Loucy (cell line): ENCODE measurements around the gene DIPK1B.

Source experiments
- H2AFZ ChIP-seq: fragments of 200-600 bp; sonication (generic); 2 replicates; pipeline ENCODE4 v1.6.0; 2016; ENCODE audit warnings: antibody characterized with exemption, mild to moderate bottlenecking, low read length, moderate library complexity
- H3F3A ChIP-seq: fragments of 200-600 bp; 2 replicates; pipeline ENCODE4 v1.6.0; 2016; ENCODE audit warnings: antibody characterized with exemption, low read depth, mild to moderate bottlenecking
- H3K27me3 ChIP-seq: fragments of 200-600 bp; sonication (generic); 2 replicates; pipeline ENCODE4 v1.6.1; 2014; ENCODE audit warnings: low read length, mild to moderate bottlenecking; ENCODE audit not compliant: insufficient read depth, poor library complexity, severe bottlenecking
- H3K36me3 ChIP-seq: fragments of 200-600 bp; sonication (generic); 2 replicates; pipeline ENCODE4 v1.6.1; 2016; ENCODE audit warnings: low read length; ENCODE audit not compliant: insufficient read depth
- H3K4me1 ChIP-seq: fragments of 200-600 bp; sonication (generic); 2 replicates; pipeline ENCODE4 v1.5.1; 2014; ENCODE audit warnings: low read length, mild to moderate bottlenecking; ENCODE audit not compliant: insufficient read depth, poor library complexity, severe bottlenecking
- H3K4me2 ChIP-seq: fragments of 200-600 bp; sonication (generic); 2 replicates; pipeline ENCODE4 v1.6.0; 2014; ENCODE audit warnings: antibody characterized with exemption, low read length, low read depth, mild to moderate bottlenecking; ENCODE audit not compliant: poor library complexity, severe bottlenecking
- H3K4me3 ChIP-seq: fragments of 200-600 bp; sonication (generic); 2 replicates; pipeline ENCODE4 v1.5.1; 2014; ENCODE audit warnings: low read length, mild to moderate bottlenecking, mixed read lengths; ENCODE audit not compliant: poor library complexity, severe bottlenecking
- H3K79me2 ChIP-seq: fragments of 200-600 bp; sonication (generic); 2 replicates; pipeline ENCODE4 v1.6.1; 2014; ENCODE audit warnings: low read length; ENCODE audit not compliant: insufficient read depth
- H3K9ac ChIP-seq: fragments of 200-600 bp; sonication (generic); 2 replicates; pipeline ENCODE4 v1.6.0; 2014; ENCODE audit warnings: mild to moderate bottlenecking, low read depth, low read length, moderate library complexity; ENCODE audit not compliant: poor library complexity, severe bottlenecking
- H3K9me2 ChIP-seq: fragments of 200-600 bp; sonication (generic); replicated peaks from 2 replicates; pipeline ENCODE4 v1.6.1; 2016; ENCODE audit warnings: low read depth, low read length, mixed read lengths
- H3K9me3 ChIP-seq: fragments of 200-600 bp; sonication (generic); 2 replicates; pipeline ENCODE4 v1.6.1; 2014; ENCODE audit warnings: mild to moderate bottlenecking, antibody characterized with exemption, low read length, low read depth; ENCODE audit not compliant: insufficient read depth
- H4K20me1 ChIP-seq: fragments of 200-600 bp; sonication (generic); 2 replicates; pipeline ENCODE4 v1.6.0; 2014; ENCODE audit warnings: antibody characterized with exemption, low read length, mild to moderate bottlenecking; ENCODE audit not compliant: insufficient read depth, poor library complexity, severe bottlenecking
- EZH2phosphoT487 ChIP-seq: fragments of 200-600 bp; IDR thresholded peaks from 2 replicates; pipeline ENCODE4 v1.6.1; 2018; ENCODE audit warnings: antibody characterized with exemption, mild to moderate bottlenecking, moderate library complexity, borderline replicate concordance
- TF ChIP-seq, protein P1 (sequence below): fragments of 200-600 bp; sonication (generic); conservative IDR thresholded peaks from 2 replicates; pipeline ENCODE4 v1.5.1; 2014; ENCODE audit warnings: mild to moderate bottlenecking, antibody characterized with exemption, low read length

Gene DIPK1B

DNA sequence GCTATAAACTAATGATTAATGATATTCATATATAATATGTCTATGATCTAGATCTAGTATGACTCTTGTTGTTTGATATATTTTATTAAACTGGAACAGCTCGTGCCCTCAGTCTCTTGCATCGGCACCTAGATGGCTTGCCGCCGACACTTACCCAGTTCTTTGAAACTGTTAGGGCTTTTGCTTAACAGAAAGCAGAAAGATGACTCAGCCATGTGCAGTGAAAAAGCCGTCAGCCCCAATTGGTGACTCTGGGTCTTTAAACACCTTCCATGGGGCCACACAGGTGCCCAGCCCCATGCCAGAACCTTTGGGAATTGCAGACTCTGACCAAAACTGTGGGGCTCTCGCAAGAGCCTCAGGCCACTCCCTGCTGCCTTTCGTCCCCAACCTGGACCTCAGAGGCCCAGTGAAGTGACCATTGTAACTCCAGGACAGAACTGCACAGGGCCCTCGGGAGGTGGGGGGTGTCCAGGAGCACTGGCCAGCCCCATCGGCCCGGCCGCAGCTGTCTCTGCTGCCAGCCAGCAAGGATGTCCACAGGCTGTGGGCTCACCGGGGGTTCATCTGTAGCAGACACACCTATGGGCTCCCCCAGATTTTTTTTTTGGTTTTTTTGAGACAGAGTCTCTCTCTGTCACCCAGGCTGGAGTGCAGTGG, 22.6 kb downstream of the DIPK1B start:
- no peak overlapping the region for H2AFZ ChIP-seq
- no peak overlapping the region for H3K4me3 ChIP-seq
- TF ChIP-seq EZH2phosphoT487: no peak
- TF ChIP-seq, protein P1, sequence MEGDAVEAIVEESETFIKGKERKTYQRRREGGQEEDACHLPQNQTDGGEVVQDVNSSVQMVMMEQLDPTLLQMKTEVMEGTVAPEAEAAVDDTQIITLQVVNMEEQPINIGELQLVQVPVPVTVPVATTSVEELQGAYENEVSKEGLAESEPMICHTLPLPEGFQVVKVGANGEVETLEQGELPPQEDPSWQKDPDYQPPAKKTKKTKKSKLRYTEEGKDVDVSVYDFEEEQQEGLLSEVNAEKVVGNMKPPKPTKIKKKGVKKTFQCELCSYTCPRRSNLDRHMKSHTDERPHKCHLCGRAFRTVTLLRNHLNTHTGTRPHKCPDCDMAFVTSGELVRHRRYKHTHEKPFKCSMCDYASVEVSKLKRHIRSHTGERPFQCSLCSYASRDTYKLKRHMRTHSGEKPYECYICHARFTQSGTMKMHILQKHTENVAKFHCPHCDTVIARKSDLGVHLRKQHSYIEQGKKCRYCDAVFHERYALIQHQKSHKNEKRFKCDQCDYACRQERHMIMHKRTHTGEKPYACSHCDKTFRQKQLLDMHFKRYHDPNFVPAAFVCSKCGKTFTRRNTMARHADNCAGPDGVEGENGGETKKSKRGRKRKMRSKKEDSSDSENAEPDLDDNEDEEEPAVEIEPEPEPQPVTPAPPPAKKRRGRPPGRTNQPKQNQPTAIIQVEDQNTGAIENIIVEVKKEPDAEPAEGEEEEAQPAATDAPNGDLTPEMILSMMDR: no peak
- H3K79me2 ChIP-seq: no peaks in the 10 kb centered on the region
- H3K4me1 ChIP-seq: no peaks in the 10 kb centered on the region
- H3F3A ChIP-seq: no peaks in the 10 kb centered on the region
- H3K9me3 ChIP-seq: no peaks in the 10 kb centered on the region
- H3K27me3 ChIP-seq: no peaks in the 10 kb centered on the region
- no peak overlapping the region for H3K9ac ChIP-seq
- no peaks in the 10 kb centered on the region for H3K36me3 ChIP-seq
- no peaks in the 10 kb centered on the region for H4K20me1 ChIP-seq
- no peak overlapping the region for H3K4me2 ChIP-seq
- no peaks in the 10 kb centered on the region for H3K9me2 ChIP-seq

DNA sequence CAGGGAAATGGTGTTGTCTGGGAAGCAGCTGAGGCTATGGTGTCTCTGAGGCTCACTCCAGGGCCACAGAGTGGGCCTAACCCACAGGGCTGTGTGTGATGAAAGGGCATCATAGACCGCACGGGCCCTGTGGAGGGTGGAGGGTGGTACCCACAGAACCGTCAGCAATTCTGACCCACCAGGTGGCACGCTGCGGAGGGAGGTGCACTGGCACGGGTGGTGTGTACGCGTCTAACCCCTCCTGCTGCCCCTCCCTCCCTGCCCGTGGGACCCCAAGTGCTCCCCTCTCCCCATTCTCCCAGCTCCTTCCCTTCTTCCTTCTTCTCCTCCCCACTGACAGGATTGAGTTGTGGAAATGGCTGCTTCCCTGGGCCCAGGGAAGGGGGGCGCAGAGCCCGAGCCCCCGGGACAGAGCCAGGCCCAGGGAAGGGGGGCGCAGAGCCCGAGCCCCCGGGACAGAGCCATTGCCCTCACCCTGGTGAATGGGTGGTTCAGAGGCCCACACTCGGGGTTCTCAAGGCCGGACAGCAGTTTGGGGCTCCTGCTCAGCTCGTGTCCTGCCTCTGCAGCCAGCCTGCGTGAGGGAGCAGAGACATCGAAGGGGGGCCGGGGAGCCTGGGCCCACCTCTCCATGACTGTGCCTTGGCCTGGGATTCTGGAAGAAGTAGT, 23.6 kb downstream of the DIPK1B start:
- Histone ChIP-seq H3K4me3 (no peak overlapping the region), H3K4me1 (no peaks in the 10 kb centered on the region), H3K9ac (no peak overlapping the region), H3F3A (no peaks in the 10 kb centered on the region), H3K36me3 (no peaks in the 10 kb centered on the region), H3K9me2 (no peaks in the 10 kb centered on the region), H3K4me2 (no peak overlapping the region), H3K79me2 (no peaks in the 10 kb centered on the region), H3K9me3 (no peaks in the 10 kb centered on the region), H3K27me3 (no peaks in the 10 kb centered on the region), H2AFZ (no peak overlapping the region), H4K20me1 (no peaks in the 10 kb centered on the region)
- TF ChIP-seq, protein P1: no peak

DNA sequence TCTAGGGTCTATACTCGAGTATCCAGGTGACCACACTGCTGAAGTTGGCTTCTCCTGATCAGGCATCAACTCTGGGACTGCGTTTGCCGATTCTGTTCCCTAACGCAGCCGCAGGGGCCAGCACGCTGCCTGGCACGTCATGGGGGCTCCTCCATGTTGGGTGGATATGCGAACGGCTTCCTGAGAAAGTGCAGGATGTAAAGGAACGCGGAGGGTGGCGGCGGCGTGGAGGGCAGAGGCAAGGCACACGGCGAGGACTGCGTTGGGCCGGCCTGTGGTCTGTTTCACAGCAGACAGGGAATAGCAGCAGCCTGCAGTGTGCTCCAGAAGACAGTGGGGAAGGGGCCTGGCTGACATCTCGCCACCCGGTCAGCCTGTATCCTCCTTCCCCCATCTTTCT, 26.6 kb downstream of the DIPK1B start:
- H3K9ac ChIP-seq: no peak overlapping the region

More for the DNA sequence above, 26.6 kb downstream of the DIPK1B start:
- no peaks in the 10 kb centered on the region for H3K9me2 ChIP-seq
- TF ChIP-seq, protein P1: no peak
- no peak for TF ChIP-seq EZH2phosphoT487
- H3K9me3 ChIP-seq: no peaks in the 10 kb centered on the region
- H3K4me2 ChIP-seq: no peak overlapping the region
- no peaks in the 10 kb centered on the region for H4K20me1 ChIP-seq
- no peaks in the 10 kb centered on the region for H3F3A ChIP-seq
- H3K4me1 ChIP-seq: no peaks in the 10 kb centered on the region
- no peak overlapping the region for H3K4me3 ChIP-seq
- H3K79me2 ChIP-seq: no peaks in the 10 kb centered on the region
- no peaks in the 10 kb centered on the region for H3K36me3 ChIP-seq
- no peaks in the 10 kb centered on the region for H3K27me3 ChIP-seq
- H2AFZ ChIP-seq: no peak overlapping the region
